RWPE2 (cell line): ENCODE results near the gene GCLM.

Experiments
- ATAC-seq: fragments of 200-7000 bp; cut with Tn5 transposase; 3 replicates; pipeline ENCODE4 v1.9.1; 2021; ENCODE audit warnings: low read depth
- DNase-seq: peaks from one replicate; pipeline ENCODE4 v3.0.0-alpha.2; 2020; ENCODE audit warnings: low spot score
- H3K27ac ChIP-seq: fragments of 450-650 bp; 2 replicates; pipeline ENCODE4 v1.5.1; 2017; ENCODE audit warnings: mild to moderate bottlenecking; ENCODE audit not compliant: poor library complexity, severe bottlenecking
- H3K27me3 ChIP-seq: fragments of 250-450 bp; sonication (Bioruptor Pico); 2 replicates; pipeline ENCODE4 v1.5.1; 2021; ENCODE audit warnings: mild to moderate bottlenecking, moderate library complexity; ENCODE audit not compliant: insufficient read depth, poor library complexity, severe bottlenecking
- H3K36me3 ChIP-seq: fragments of 250-450 bp; sonication (Bioruptor Pico); 2 replicates; pipeline ENCODE4 v1.5.1; 2020; ENCODE audit warnings: low read depth, mild to moderate bottlenecking, moderate library complexity
- H3K4me1 ChIP-seq: fragments of 250-450 bp; sonication (Bioruptor Pico); 2 replicates; pipeline ENCODE4 v1.5.1; 2021; ENCODE audit warnings: mild to moderate bottlenecking, moderate library complexity; ENCODE audit not compliant: insufficient read depth, poor library complexity, severe bottlenecking
- H3K4me3 ChIP-seq: fragments of 250-450 bp; sonication (Bioruptor Pico); 2 replicates; pipeline ENCODE4 v1.5.1; 2021; ENCODE audit warnings: mild to moderate bottlenecking, moderate library complexity; ENCODE audit not compliant: severe bottlenecking
- H3K9me3 ChIP-seq: fragments of 250-450 bp; sonication (Bioruptor Pico); 2 replicates; pipeline ENCODE4 v1.5.1; 2021; ENCODE audit warnings: mild to moderate bottlenecking, moderate library complexity; ENCODE audit not compliant: severe bottlenecking
- CTCF ChIP-seq: fragments of 450-650 bp; IDR thresholded peaks from one replicate; pipeline ENCODE4 v1.5.1; 2017; ENCODE audit warnings: mild to moderate bottlenecking, moderate library complexity; ENCODE audit not compliant: poor library complexity, severe bottlenecking

GCLM gene

GRCh38 chr1:93842750-93843500 is 66.3 kb downstream of the GCLM start:
- TF ChIP-seq CTCF: no peak
- H3K36me3 ChIP-seq: no peaks in the 10 kb centered on the region; the same call in 1 of the 2 replicates
- peaks cover 17% of the 10 kb centered on the region for H3K4me1 ChIP-seq
- no peaks in the 10 kb centered on the region for H3K27me3 ChIP-seq
- H3K4me3 ChIP-seq: no peak overlapping the region
- H3K27ac ChIP-seq: peak overlapping the region; percentile 94
- no peaks in the 10 kb centered on the region for H3K9me3 ChIP-seq
- DNase-seq (no peak), ATAC-seq (no peak)

GRCh38 chr1:93841771-93842170 is 67.5 kb downstream of the GCLM start:
- TF ChIP-seq CTCF: no peak
- H3K36me3 ChIP-seq: no peaks in the 10 kb centered on the region; the same call in 1 of the 2 replicates
- H3K4me3 ChIP-seq: no peak overlapping the region
- ATAC-seq (no peak), DNase-seq (no peak)
- H3K27me3 ChIP-seq: no peaks in the 10 kb centered on the region
- no peaks in the 10 kb centered on the region for H3K9me3 ChIP-seq
- H3K27ac ChIP-seq: no peak overlapping the region
- H3K4me1 ChIP-seq: peaks cover 17% of the 10 kb centered on the region

- Histone ChIP-seq H3K36me3 (no peaks in the 10 kb centered on the region; the same call in 1 of the 2 replicates), H3K4me3 (no peak overlapping the region), H3K9me3 (no peaks in the 10 kb centered on the region), H3K4me1 (peaks cover 17% of the 10 kb centered on the region), H3K27me3 (no peaks in the 10 kb centered on the region), H3K27ac (no peak overlapping the region)
- no peak for TF ChIP-seq CTCF
- no peak for DNase-seq
- ATAC-seq: no peak
Observed at GRCh38 chr1:93840956-93841482, 68.2 kb downstream of the GCLM start.

- TF ChIP-seq CTCF: no peak
- ATAC-seq (peak; percentile 21; the same call in 1 of the 3 replicates), DNase-seq (no peak)
- H3K36me3 ChIP-seq: no peaks in the 10 kb centered on the region; the same call in 1 of the 2 replicates
- no peaks in the 10 kb centered on the region for H3K9me3 ChIP-seq
- no peaks in the 10 kb centered on the region for H3K27me3 ChIP-seq
- peaks cover 9% of the 10 kb centered on the region for H3K4me1 ChIP-seq
- no peak overlapping the region for H3K4me3 ChIP-seq
- H3K27ac ChIP-seq: peak overlapping the region; percentile 72
Observed at GRCh38 chr1:93839753-93840152, 69.5 kb downstream of the GCLM start.

- H3K27me3 ChIP-seq: no peaks in the 10 kb centered on the region
- H3K36me3 ChIP-seq: no peaks in the 10 kb centered on the region; the same call in 1 of the 2 replicates
- no peaks in the 10 kb centered on the region for H3K9me3 ChIP-seq
- ATAC-seq (peak; percentile 84), DNase-seq (no peak)
- H3K4me1 ChIP-seq: peaks cover 9% of the 10 kb centered on the region
- no peak for TF ChIP-seq CTCF
- no peak overlapping the region for H3K4me3 ChIP-seq
- H3K27ac ChIP-seq: peak overlapping the region; percentile 72
Observed at GRCh38 chr1:93839307-93839706, 69.9 kb downstream of the GCLM start.
